Effector memory CD8-positive, alpha-beta T cell (primary cell): Measurements from ENCODE around the gene HPF1.
A peak's percentile ranks its signal among the peaks of the same experiment; 100 is the strongest.
"Not testable (repeated sequence)": the region's sequence is repeated elsewhere in the genome, so short reads cannot be mapped to it uniquely, and the experiment has no call there.

Experiments
- ATAC-seq: fragments of 150-1000 bp; cut with Tn5 transposase; replicated peaks from 2 replicates; pipeline ENCODE4 v1.10.0; 2021; ENCODE audit warnings: mild to moderate bottlenecking, moderate library complexity
- DNase-seq, 3 experiments: peaks; one replicate each; pipeline ENCODE4 v3.0.0; 2021
- H3K27ac Mint-ChIP-seq, 2 donors: one replicate each; pipeline ENCODE4 v1.8.0; 2022; ENCODE audit warnings: mild to moderate bottlenecking in 2 of 2, mixed read lengths in 2 of 2, moderate library complexity in 2 of 2
- H3K27me3 Mint-ChIP-seq, 2 donors: one replicate each; pipeline ENCODE4 v1.8.0; 2022; ENCODE audit warnings: mixed read lengths in 2 of 2
- H3K36me3 Mint-ChIP-seq: one replicate; pipeline ENCODE4 v1.8.0; 2022; ENCODE audit warnings: mild to moderate bottlenecking, moderate library complexity, mixed read lengths; ENCODE audit not compliant: insufficient read depth
- H3K4me1 Mint-ChIP-seq, 2 donors: one replicate each; pipeline ENCODE4 v1.8.0; 2022; ENCODE audit warnings: low read depth in 2 of 2, mixed read lengths in 2 of 2
- H3K4me3 Mint-ChIP-seq, 2 donors: one replicate each; pipeline ENCODE4 v1.8.0; 2022; ENCODE audit warnings: mild to moderate bottlenecking in 2 of 2, mixed read lengths in 2 of 2, moderate library complexity in 2 of 2
- H3K9me3 Mint-ChIP-seq, 2 donors: one replicate each; pipeline ENCODE4 v1.8.0; 2022; ENCODE audit warnings: mixed read lengths in 2 of 2
- total RNA-seq, 9 experiments: gene quantifications; one replicate each; lab custom pipeline; 2026; lab: John Stamatoyannopoulos, UW

HPF1 gene
- total RNA-seq, result 5.4 to 27.4 (median 19.9) reads per million in 9 experiments

DNA sequence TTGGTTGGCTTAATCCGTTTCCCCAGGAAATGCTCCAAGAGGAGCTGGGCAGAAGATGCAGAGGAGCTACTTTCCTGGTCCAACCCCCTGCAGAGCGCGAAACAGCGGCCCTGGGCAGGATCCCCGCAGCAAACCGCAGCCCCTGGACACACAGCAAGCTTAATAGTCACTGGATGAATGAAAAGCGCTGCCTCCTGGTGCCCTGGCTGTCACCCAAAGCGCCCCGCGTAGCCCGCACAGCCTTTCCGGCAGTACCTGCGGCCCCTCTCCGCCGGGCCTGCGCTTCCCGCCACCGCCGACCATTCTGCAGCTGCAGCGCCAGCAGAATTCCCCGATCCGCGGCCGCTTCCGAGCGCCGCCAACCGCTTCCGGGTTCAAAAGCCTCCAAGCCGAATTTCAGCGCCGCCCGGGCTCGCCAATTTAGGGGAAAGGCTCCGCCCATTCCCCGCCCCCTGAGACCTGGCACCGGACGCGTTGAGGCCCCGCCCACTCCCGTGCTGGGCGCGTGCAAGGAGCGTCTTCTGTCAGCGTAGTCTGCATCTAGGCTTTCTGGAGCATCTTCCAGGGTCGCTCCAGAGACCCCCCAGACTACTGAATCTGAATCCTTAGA, at the start of gene HPF1:
Gene HPF1, minus strand, starts transcription at position 370 of the 610 bp plus-strand sequence. Its CDS starts 67 bp downstream, at position 303.
- ATAC-seq, result peak; percentile 92
- peak within 1 kb of the TSS; percentile 86 to 90 for H3K27ac Mint-ChIP-seq
- H3K36me3 Mint-ChIP-seq, result peaks cover 14% of the 10 kb centered on the region
- H3K4me3 Mint-ChIP-seq, result peak within 1 kb of the TSS; percentile 90
- H3K9me3 Mint-ChIP-seq, result no peaks in the 10 kb centered on the region
- H3K4me1 Mint-ChIP-seq, result peaks cover 23 to 33% of the 10 kb centered on the region in 2 donors
- H3K27me3 Mint-ChIP-seq, result no peaks in the 10 kb centered on the region
- peak; percentile 91 to 93 (median 92) for DNase-seq

- H3K27ac Mint-ChIP-seq, DNase-seq, H3K9me3 Mint-ChIP-seq, H3K36me3 Mint-ChIP-seq, H3K4me3 Mint-ChIP-seq, H3K4me1 Mint-ChIP-seq, ATAC-seq: not testable (repeated sequence)
- H3K27me3 Mint-ChIP-seq, result peaks cover 33 to 48% of the 10 kb centered on the region in 2 donors
Observed at GRCh38 chr4:169806770-169807169, 49.0 kb upstream of the HPF1 start.

- no peak for DNase-seq
- Mint-ChIP-seq H3K27ac (no peak overlapping the region), H3K4me3 (no peak overlapping the region), H3K27me3 (peaks cover 46 to 55% of the 10 kb centered on the region in 2 donors), H3K9me3 (no peaks in the 10 kb centered on the region), H3K36me3 (no peaks in the 10 kb centered on the region), H3K4me1 (no peaks in the 10 kb centered on the region)
- ATAC-seq, result no peak
Observed at GRCh38 chr4:169803413-169803812, 45.7 kb upstream of the HPF1 start.

DNA sequence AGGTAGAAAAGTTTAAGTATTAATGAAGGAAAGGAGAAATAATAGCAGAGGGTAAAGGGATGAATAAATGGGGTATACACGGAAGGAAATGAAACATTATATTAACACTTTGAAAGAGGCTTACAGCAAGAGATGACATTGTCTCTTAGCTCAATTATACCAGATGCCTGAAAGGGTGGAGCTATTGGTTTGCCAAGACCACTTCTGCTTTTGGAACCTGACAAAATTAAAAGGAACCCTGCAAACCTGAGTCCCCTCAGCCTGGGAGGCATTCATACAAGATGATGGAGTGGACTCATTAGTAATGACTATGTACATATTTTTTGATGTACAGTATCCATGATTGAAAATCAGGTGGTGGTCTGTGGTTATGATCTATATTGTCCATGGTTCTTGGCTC, 45.1 kb upstream of the HPF1 start:
- DNase-seq (no peak), ATAC-seq (no peak)
- Mint-ChIP-seq H3K27me3 (peaks cover 48 to 54% of the 10 kb centered on the region in 2 donors), H3K36me3 (no peaks in the 10 kb centered on the region), H3K27ac (no peak overlapping the region), H3K9me3 (no peaks in the 10 kb centered on the region), H3K4me1 (no peaks in the 10 kb centered on the region), H3K4me3 (no peak overlapping the region)

- DNase-seq, result no peak
- Mint-ChIP-seq H3K27me3 (peaks cover 60 to 62% of the 10 kb centered on the region in 2 donors), H3K27ac (no peak overlapping the region), H3K4me1 (no peaks in the 10 kb centered on the region), H3K9me3 (no peaks in the 10 kb centered on the region), H3K36me3 (no peaks in the 10 kb centered on the region), H3K4me3 (no peak overlapping the region)
- no peak for ATAC-seq
Observed at GRCh38 chr4:169800541-169800940, 42.8 kb upstream of the HPF1 start.

- DNase-seq (no peak), ATAC-seq (no peak)
- Mint-ChIP-seq H3K4me1 (no peaks in the 10 kb centered on the region), H3K27me3 (peaks cover 63 to 68% of the 10 kb centered on the region in 2 donors), H3K9me3 (no peaks in the 10 kb centered on the region), H3K27ac (no peak overlapping the region), H3K4me3 (no peak overlapping the region), H3K36me3 (no peaks in the 10 kb centered on the region)
Observed at GRCh38 chr4:169799260-169799659, 41.5 kb upstream of the HPF1 start.

- Mint-ChIP-seq H3K9me3 (no peaks in the 10 kb centered on the region), H3K4me3 (no peak overlapping the region), H3K36me3 (no peaks in the 10 kb centered on the region), H3K27me3 (peaks cover 66 to 71% of the 10 kb centered on the region in 2 donors), H3K27ac (no peak overlapping the region), H3K4me1 (peaks cover 0 to 6% of the 10 kb centered on the region in 2 donors)
- no peak for ATAC-seq
- no peak for DNase-seq
Observed at GRCh38 chr4:169795585-169795984, 37.8 kb upstream of the HPF1 start.

DNA sequence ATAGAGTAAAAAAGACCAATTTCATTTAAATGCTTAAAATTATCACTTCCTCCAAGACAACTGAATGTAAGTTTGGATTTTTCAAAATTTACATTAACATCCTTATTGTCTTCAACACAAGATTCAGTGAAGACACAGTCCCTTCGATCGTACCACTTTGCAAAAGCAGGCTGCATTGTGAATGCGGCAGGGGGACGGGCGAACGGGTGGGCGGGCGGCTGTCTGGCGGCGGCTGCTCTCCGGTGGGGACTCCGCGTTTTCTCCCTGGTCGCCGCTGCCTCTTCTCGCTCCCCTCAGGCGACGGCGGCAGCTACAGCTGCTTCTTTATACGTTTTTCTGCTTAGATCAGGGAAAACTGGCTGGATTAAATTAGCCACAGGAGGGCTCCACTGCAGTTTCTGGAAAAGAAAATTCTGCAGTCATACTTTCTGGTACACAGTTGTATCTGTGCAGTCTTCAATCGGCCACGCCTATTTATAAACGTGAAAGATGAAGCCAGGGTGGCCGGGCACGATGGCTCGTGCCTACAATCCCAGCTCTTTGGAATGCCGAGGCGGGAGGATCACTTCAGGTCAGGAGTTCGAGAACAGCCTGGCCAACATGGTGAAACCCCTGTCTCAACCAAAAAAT, 33.9 kb upstream of the HPF1 start:
- H3K27me3 Mint-ChIP-seq, result peaks cover 79 to 80% of the 10 kb centered on the region in 2 donors
- DNase-seq, result no peak
- peak; percentile 46 for ATAC-seq
- no peaks in the 10 kb centered on the region for H3K9me3 Mint-ChIP-seq
- no peaks in the 10 kb centered on the region for H3K36me3 Mint-ChIP-seq
- H3K4me1 Mint-ChIP-seq, result peaks cover 0 to 6% of the 10 kb centered on the region in 2 donors
- H3K4me3 Mint-ChIP-seq, result peak overlapping the region in 1 of 2 donors; percentile 43
- H3K27ac Mint-ChIP-seq, result no peak overlapping the region

GRCh38 chr4:169791062-169791461, 33.3 kb upstream of the HPF1 start:
- no peak overlapping the region for H3K4me3 Mint-ChIP-seq
- H3K27me3 Mint-ChIP-seq, result peaks cover 80 to 82% of the 10 kb centered on the region in 2 donors
- no peaks in the 10 kb centered on the region for H3K9me3 Mint-ChIP-seq
- peaks cover 0 to 6% of the 10 kb centered on the region in 2 donors for H3K4me1 Mint-ChIP-seq
- H3K27ac Mint-ChIP-seq, result no peak overlapping the region
- ATAC-seq (no peak), DNase-seq (no peak)
- H3K36me3 Mint-ChIP-seq, result no peaks in the 10 kb centered on the region

DNA sequence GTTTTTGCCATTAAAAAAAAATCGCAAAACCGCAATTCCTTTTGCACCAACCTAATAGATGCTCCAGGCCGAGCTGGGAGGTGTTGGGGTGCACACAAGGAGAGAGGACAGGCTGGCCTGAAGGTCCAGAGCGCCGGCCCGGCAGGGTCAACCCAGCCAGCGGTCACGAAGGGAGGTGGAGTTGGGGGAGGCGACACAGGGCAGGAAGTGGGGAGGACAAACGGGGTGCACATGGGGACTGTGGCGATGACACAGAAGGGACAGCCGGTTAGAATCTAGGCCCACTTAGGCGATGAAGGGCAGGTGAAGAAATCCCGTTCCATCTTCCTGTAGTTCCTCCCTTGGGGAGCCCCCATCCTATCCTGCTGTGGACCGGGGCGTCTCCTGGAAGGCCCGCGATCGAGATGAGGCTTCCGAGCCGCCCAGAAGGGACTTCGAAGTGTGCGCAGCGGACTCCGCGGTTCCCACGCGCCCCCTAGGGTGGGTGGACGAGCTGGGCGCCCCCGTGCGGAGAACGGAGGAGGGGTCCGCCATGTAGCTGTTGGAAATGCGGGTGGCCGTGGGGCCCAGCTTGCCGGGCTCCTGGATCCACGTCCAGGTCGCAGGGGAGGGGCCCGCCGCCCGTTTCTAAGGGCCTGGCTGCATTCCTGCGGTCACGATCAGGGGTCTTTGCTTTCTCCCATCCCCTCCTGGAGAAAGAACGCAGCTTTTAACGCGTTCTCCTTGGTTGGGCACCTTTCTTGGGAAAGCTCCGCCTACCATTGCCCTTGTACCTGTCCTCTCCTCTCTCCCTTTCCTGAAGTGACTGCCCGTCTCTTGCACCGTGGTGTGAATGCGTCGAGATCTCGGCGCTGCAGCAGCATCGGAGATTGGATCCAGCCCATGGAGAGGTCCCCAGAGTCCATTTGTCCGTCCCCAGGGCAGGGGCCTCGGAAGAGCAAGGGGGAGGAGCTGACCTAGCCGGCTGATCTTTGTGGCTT, 17.0 kb upstream of the HPF1 start:
- peak in 1 of 3 experiments; percentile 6 for DNase-seq
- peak overlapping the region; percentile 44 to 51 for H3K4me3 Mint-ChIP-seq
- ATAC-seq, result peak; percentile 48
- no peaks in the 10 kb centered on the region for H3K9me3 Mint-ChIP-seq
- no peak overlapping the region for H3K27ac Mint-ChIP-seq
- peaks cover 41 to 58% of the 10 kb centered on the region in 2 donors for H3K27me3 Mint-ChIP-seq
- H3K36me3 Mint-ChIP-seq, result no peaks in the 10 kb centered on the region
- H3K4me1 Mint-ChIP-seq, result peaks cover 6 to 12% of the 10 kb centered on the region in 2 donors

DNA sequence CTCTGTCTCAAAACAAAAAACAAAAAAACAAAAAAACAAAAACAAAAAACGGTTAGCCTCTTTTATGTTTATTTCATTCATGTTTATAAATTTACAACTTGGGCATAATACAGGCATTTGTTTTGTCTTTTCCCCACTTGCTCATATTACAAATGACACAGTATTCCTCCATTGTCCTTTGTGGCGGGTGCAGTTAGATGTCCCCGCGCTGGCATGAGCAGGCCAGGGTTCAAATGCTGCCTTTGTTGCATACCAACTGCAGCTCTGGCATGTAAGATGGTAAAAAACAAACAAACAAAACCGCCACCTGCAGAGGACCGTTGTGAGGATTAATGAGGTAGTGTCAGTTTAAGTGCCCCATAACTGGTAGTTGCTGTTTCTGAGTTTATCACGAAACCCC, 16.1 kb upstream of the HPF1 start:
- no peak overlapping the region for H3K27ac Mint-ChIP-seq
- no peaks in the 10 kb centered on the region for H3K9me3 Mint-ChIP-seq
- DNase-seq, result no peak
- ATAC-seq, result no peak
- H3K36me3 Mint-ChIP-seq, result no peaks in the 10 kb centered on the region
- H3K4me3 Mint-ChIP-seq, result no peak overlapping the region
- peaks cover 41 to 58% of the 10 kb centered on the region in 2 donors for H3K27me3 Mint-ChIP-seq
- peaks cover 6 to 12% of the 10 kb centered on the region in 2 donors for H3K4me1 Mint-ChIP-seq

DNA sequence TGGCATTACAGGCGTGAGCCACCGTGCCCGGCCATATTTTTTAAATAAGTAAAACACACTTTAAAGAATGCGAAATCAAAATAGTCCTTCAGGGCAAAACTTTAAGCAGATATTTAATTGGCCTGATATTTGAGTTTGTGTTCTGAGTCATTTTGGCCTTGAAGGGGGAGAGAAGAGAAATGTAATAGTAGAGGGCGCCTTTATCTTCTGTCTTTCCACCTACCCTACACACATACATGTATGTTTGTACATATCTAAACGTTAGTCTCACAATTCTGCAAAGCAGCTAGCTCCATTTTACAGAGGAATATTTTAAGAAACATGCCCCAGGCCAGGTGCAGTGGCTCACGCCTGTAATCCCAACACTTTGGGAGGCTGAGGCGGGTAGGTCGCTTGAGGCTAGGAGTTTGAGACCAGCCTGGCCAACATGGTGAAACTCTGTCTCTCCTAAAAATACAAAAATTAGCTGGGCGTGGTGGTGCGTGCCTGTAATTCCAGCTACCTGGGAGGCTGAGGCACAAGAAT, 13.9 kb upstream of the HPF1 start:
- peaks cover 6 to 12% of the 10 kb centered on the region in 2 donors for H3K4me1 Mint-ChIP-seq
- not testable (repeated sequence) for H3K27ac Mint-ChIP-seq

DNA sequence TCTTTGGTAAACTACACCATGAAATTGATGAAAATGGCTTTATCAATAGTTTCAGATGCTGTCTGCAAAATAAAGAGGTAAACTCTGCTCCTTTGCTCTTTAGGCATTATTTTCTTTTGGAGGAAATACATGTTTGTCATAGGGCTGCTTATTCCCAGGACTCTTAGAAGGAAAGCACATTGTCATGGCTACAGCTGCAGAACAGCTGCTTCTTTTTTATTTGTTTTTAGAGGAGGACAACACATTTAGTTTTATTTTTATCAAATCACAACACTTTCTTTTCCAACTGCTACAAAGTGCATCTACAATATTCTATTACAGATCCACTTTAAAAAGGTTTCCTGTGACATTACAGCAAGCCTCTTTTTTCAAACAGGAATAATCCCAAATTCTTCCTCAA, 12.7 kb upstream of the HPF1 start:
- peaks cover 0 to 9% of the 10 kb centered on the region in 2 donors for H3K4me1 Mint-ChIP-seq
- DNase-seq (no peak), ATAC-seq (no peak)
- no peaks in the 10 kb centered on the region for H3K9me3 Mint-ChIP-seq
- H3K36me3 Mint-ChIP-seq, result no peaks in the 10 kb centered on the region
- H3K27me3 Mint-ChIP-seq, result peaks cover 20 to 34% of the 10 kb centered on the region in 2 donors
- no peak overlapping the region for H3K4me3 Mint-ChIP-seq
- no peak overlapping the region for H3K27ac Mint-ChIP-seq

More for the DNA sequence above, 13.9 kb upstream of the HPF1 start:
- H3K9me3 Mint-ChIP-seq, ATAC-seq, H3K36me3 Mint-ChIP-seq, H3K4me3 Mint-ChIP-seq, DNase-seq: not testable (repeated sequence)
- H3K27me3 Mint-ChIP-seq, result peaks cover 30 to 46% of the 10 kb centered on the region in 2 donors
